ENCODE data around the gene TMSB4Y.

The TMSB4Y gene

DNA sequence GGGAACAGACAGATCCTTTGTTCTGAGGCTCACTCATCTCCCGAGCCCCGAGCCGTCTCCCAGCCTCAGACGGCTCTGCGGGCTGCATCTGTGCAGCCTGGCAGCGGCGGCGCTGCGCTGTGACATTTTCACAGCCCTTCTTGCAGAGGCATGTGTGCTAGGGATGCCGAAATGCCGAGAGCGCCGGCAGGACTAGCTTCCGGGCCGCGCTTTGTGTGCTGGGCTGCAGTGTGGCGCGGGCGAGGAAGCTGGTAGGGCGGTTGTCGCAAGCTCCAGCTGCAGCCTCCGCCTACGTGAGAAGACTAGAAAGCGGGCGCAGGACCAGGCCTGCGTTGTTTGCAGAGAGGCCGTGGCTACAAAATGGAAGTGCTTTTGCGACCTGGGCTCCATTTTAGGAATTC, at the start of gene TMSB4Y:
Gene TMSB4Y, plus strand, starts transcription at position 332 of the 401 bp plus-strand sequence.
- DNase-seq (ENCODE audit: low read depth): peak; percentile 51

DNA sequence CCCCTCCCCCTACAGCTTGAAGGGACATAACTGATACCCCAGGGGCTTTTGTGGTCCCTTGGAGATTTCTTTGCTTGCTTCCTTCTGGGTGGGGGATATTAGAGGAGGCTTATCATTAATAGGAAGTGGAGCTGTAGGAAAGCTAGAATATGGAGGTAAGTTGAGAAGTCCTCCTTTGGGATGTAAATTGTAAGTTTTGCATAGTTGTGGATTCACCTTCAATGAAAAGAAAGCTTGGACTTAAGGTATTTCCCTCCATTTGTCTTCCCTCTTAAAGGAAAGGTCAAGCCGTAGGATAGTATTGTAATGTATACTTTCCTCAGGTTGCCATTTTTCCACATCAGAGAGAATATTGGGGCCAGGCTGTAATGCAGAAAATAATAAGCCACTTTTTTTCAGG, 39.5 kb upstream of the TMSB4Y start:
- no peak for DNase-seq (ENCODE audit: low read depth)

DNA sequence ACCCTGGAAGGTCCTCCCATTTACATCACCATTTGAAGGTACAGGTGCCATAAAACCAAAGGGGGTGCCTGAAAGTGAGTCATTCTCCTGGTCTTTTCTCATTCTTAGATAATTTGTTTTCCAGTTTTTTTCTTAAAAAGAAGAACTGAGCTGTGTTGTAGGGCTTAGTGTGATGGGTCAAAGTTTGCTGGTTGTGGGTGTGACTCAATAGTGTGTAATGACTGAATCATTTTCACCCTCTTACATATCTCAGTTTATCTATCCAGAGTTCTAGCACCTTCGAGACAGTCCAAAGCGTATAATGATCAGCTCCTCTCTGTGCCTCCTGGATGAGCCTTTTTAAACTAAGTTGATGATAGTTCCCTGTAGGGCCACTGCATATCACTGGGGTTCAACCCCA, 32.6 kb upstream of the TMSB4Y start:
- DNase-seq (ENCODE audit: low read depth): no peak

DNA sequence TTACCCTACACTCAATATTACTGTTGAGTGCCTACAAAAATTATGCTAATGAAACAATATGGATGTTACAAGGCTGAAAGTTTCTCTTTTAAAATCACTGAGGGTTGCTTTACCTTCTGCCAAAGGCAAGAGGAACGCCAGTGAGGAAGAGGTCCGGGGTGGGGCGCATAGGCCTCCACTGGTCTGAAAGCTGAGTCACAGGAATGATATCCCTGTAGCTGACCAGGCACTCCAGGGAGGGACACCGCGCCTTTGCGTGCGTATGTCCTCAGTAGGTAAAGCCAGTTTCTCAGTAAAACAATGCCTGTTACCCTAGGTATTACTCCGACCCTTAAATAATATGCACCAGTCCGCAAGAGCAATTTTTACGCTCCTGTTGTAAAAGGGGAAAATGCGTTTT, 1.4 kb upstream of the TMSB4Y start:
- no peak for DNase-seq (ENCODE audit: low read depth)

DNA sequence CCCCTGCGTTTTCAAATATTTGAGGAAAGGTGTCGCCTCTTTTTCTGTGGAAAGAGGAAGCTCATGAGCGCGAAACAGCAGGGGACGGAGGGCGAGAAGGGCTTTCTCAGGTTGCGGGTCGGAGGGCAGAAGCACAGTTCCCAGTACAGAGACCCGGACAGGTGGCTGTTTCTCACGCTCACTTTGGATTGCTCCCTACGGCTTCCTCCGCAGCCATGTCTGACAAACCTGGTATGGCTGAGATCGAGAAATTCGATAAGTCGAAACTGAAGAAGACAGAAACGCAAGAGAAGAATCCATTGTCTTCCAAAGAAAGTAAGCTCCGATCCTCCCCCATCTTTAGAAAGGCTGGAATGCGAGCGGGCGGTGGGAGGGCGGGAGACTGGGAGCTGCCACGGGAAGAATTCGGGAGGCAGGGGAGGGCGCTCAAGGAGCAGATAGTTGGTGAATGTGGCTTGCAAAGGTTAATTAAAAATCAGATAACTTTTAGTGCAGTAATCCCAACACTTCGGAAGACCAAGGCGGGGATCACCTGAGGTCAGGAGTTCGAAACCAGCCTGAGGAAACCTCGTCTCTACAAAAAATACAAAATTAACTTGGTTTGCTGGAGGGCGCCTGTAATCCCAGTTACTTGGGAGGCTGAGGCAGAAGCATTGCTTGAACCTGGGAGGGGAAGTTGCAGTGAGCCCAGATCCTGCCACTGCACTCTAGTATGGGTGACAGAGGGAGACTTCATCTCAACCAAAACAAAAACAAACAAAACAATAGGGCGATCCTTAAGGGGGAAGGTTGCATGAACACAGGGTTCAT, 627 bp downstream of the TMSB4Y start:
- no peak for DNase-seq (ENCODE audit: low read depth)

DNA sequence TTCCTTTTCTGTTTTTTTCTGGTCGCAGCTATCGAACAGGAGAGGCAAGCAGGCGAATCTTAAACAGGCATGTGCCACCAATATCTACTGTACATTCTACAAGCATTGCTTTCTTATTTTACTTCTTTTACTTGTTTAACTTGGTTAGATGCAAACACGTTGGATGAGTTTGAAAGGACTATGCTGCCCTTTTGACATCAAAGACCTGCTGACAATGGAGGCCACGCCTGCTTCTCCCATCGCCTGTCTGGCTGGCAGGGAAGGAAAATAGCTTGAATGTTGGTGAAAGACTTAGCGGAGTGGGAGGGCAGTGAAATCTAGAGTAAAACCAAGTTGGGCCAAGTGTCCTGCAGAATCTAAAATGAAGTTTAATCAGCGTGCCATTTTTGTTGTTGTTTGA, 1.5 kb downstream of the TMSB4Y start:
- DNase-seq (ENCODE audit: low read depth): no peak

DNA sequence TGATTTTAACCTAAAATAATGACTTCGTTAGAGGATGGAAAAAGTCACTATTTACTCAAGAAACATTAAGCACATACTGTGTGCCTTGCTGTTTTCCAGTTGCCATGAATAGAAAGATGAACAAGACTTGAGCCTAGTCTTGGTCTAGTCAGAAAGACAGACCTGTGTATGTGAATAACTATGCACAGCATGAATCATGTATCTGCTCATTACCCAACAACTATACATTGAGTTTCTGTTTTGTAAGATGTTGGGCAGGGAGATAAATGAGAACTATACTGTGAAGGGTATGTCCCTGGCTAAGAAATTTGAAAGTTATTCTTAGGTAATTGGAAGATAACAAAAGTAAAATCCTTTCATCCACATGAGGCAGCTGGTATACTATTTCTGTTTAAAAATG, 4.3 kb downstream of the TMSB4Y start:
- DNase-seq (ENCODE audit: low read depth): no peak

DNA sequence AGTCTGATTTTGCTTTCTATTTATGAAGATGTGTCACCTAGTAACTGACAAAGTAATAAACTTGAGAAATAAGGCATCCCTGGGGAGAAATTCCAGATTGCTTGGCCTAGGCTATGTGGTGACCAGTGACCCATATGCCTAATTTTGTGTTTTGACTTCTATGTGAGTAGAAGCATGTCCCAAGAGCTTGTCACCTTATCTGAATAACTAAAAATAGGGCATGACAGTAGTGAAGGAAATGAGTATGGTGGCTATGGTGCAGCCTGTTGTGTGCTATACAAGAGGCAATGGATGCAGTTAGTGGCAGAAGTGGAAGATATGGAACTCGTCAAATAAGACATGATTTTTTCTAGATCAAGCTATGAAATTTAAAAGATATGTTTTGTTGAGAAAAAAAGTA, 15.3 kb downstream of the TMSB4Y start:
- DNase-seq (ENCODE audit: low read depth): no peak

DNA sequence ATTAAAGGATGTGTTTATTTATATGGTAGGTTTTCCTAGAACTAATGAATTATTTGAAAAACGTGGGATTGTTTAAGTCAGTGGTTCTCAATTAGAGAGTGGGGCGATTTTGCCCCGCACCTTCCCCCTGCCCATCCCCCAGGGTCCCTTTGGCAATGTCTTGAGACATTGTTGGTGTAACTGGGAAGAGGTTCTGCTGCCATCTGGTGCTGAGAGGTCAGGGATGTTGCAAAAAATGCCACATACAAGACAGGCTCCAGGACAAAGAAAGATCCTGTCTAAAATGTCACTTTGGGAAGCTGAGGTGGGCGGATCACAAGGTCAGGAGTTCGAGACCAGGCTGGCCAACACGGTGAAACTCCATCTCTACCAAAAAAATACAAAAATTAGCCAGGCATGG, 25.8 kb downstream of the TMSB4Y start:
- DNase-seq (ENCODE audit: low read depth): no peak

DNA sequence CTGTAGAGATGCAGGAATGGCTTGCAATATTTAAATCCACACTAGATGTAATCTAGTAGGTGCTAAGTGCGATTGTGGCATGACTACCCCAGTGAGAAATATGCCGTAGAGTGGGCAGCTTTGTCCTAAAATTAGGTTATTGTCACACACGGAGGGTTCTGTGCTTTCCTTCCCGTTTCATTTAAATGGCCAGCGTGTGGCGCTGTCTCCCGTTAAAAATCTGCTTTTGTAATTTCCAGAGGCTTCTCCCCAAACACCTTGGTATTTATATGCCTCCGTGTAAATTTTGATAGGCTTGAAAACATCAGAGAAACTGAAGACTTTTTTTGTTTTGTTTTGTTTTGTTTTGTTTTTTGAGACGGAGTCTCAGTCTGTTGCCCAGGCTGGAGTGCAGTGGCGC, 34.9 kb downstream of the TMSB4Y start:
- no peak for DNase-seq (ENCODE audit: low read depth)

DNA sequence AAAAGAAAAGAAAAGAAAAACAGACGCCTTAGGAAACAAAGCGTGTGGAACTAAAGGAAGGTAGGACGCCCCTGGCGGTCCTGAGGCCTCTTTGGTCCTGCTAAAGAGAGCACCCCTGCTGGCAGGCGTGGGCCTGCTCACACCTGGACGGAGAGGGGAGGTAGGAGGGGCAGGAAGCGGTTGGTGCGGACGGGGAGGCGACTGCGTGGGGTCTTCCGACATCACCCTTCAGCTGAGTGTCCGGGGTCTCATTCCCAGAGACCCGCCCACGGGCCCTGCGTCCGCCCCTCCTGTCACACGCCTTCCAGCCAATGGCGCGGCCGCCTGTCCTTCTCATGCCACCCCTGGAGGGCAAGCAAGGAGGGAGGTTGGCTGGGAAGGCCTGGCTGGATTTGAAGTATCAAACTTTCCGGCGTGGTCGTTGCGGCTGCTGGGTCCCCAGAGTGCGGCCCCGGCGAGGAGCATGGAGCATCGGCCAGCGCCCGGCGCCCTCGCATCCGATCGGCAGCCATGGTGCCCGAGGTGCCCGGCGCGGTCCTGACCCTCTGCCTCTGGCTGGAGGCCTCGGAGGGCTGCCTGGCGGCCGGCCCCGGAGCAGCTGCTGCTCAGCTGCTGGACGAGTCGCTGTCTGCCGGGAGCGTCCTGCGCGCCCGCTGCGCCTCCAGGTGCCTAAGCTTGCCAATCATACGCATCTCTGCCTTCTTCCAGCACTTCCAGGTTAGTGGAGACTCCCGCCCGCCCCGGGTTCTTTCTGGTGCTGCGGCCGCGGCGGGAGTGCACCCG, 47.8 kb downstream of the TMSB4Y start:
- no peak for DNase-seq (ENCODE audit: low read depth)

DNA sequence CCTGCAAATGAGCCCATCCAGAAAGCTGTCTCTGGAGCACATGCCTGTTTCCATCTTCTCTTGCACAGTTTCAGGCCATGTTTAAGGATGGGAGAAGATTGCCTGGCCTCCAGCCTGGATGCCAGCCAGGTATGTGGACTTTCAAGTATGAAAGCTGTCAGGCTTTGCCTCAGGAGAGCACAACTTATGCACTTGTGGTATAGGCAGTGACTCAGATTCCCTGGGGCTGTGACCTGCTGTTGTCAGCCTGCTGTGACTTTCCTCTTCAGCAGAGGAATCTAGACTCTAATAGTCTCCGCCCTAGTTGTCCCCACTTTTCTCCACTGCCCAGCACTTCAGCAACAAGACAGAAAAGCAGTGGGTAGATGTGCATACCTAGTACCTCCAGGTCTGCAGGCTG, 51.0 kb downstream of the TMSB4Y start:
- no peak for DNase-seq (ENCODE audit: low read depth)
